HepG2 (cell line): ENCODE measurements around the gene CREG2. TPM values are rescaled to one million over a fixed set of nuclear protein-coding genes. Genes with fewer than 3 reads are reported as not detected.

Source experiments
- ATAC-seq: fragments of 200-7000 bp; cut with Tn5 transposase; 3 replicates; pipeline ENCODE4 v1.9.1; 2020; ENCODE audit warnings: mild to moderate bottlenecking, moderate library complexity
- BruUV-seq: library from RNA; stranded (reverse); fragments of 400-500 nt; replicated peaks from 2 replicates; lab custom pipeline; 2021; lab: Mats Ljungman, UMichigan
- CTCF ChIA-PET: fragments of 300-600 bp; formaldehyde crosslinking; extraction: SDS; loops from one replicate; lab custom pipeline; 2021; ENCODE audit warnings: low total read pairs, inconsistent platforms, low intra/inter-chr PET ratio; lab: Yijun Ruan, JAX
- POLR2A ChIA-PET: fragments of 350-600 bp; sonication (Branson Sonifier 250); formaldehyde crosslinking; loops from one replicate; lab custom pipeline; 2020; ENCODE audit warnings: antibody characterized with exemption, inconsistent platforms; lab: Yijun Ruan, JAX
- DNase-seq: peaks from one replicate; pipeline ENCODE4 v3.0.0-alpha.2; 2015; ENCODE audit warnings: low spot score
- FAIRE-seq: peaks from 3 replicates; lab custom pipeline; 2011; peaks lifted over from hg19 to GRCh38; lab: Jason Lieb, UNC
- H2AFZ ChIP-seq: one replicate; pipeline ENCODE4 v1.6.1; 2011; ENCODE audit warnings: low read length, inconsistent platforms
- H3K27ac ChIP-seq: fragments of 300-600 bp; 3 replicates; pipeline ENCODE4 v1.8.0; 2011; ENCODE audit warnings: mixed run types, mild to moderate bottlenecking, mixed read lengths, low read length, inconsistent platforms; ENCODE audit not compliant: insufficient read depth; ENCODE audit errors: extremely low read length
- H3K27me3 ChIP-seq, 2 experiments: fragments of 200-600 bp in 1 of 2; 2 replicates in 1 of 2; 3 replicates in 1 of 2; pipeline versions ENCODE4 v1.6.0 to v1.8.0; 2011; ENCODE audit warnings: low read length in 2 of 2, mild to moderate bottlenecking in 2 of 2, moderate library complexity in 2 of 2, inconsistent platforms in 1 of 2; ENCODE audit not compliant: insufficient read depth in 2 of 2, control insufficient read depth in 1 of 2
- H3K36me3 ChIP-seq, 2 experiments: fragments of 200-600 bp in 1 of 2; replicated peaks in 1 of 2; 2 replicates in 1 of 2; 3 replicates in 1 of 2; pipeline versions ENCODE4 v1.5.1 to v1.8.0; 2011; ENCODE audit warnings: low read length in 2 of 2, inconsistent platforms in 1 of 2; ENCODE audit not compliant: insufficient read depth in 2 of 2, control insufficient read depth in 1 of 2
- H3K4me1 ChIP-seq: 2 replicates; pipeline ENCODE4 v1.5.1; 2012; ENCODE audit warnings: low read length, inconsistent platforms; ENCODE audit not compliant: insufficient read depth
- H3K4me2 ChIP-seq: 2 replicates; pipeline ENCODE4 v1.6.0; 2011; ENCODE audit warnings: low read depth, low read length, inconsistent platforms
- H3K4me3 ChIP-seq, 3 experiments: fragments of 200-600 bp in 1 of 3; sonication (generic), shearing (Covaris generic) in 1 of 3; replicated peaks in 1 of 3; 2 replicates each; pipeline ENCODE4 v1.5.1; 2011 to 2016; ENCODE audit warnings: low read length in 3 of 3, inconsistent platforms in 2 of 3, low read depth in 2 of 3, mild to moderate bottlenecking in 2 of 3, control low read depth in 1 of 3, mixed read lengths in 1 of 3; ENCODE audit not compliant: insufficient read depth in 1 of 3
- H3K79me2 ChIP-seq: one replicate; pipeline ENCODE4 v1.6.1; 2011; ENCODE audit warnings: low read length, inconsistent platforms; ENCODE audit not compliant: insufficient read depth
- H3K9ac ChIP-seq: 2 replicates; pipeline ENCODE4 v1.6.0; 2011; ENCODE audit warnings: mild to moderate bottlenecking, low read depth, low read length, inconsistent platforms; ENCODE audit not compliant: insufficient read depth
- H3K9me3 ChIP-seq: 2 replicates; pipeline ENCODE4 v1.5.1; 2012; ENCODE audit warnings: mild to moderate bottlenecking, low read length
- H4K20me1 ChIP-seq: 2 replicates; pipeline ENCODE4 v1.6.0; 2011; ENCODE audit warnings: inconsistent platforms, mild to moderate bottlenecking, low read length, moderate library complexity; ENCODE audit not compliant: insufficient read depth
- ETV5 ChIP-seq: IDR thresholded peaks from 2 replicates; pipeline ENCODE4 v1.6.1; 2018; ENCODE audit warnings: missing biosample characterization, missing genetic modification reagents, inconsistent platforms, borderline replicate concordance
- MAFF ChIP-seq: IDR thresholded peaks from 2 replicates; pipeline ENCODE4 v1.6.1; 2011; ENCODE audit warnings: low read depth, low read length, improper control_type of control experiment
- MAFK ChIP-seq, 2 experiments: IDR thresholded peaks in 1 of 2; conservative IDR thresholded peaks in 1 of 2; 2 replicates each; pipeline ENCODE4 v1.6.1; 2011; ENCODE audit warnings: improper control_type of control experiment in 2 of 2, low read length in 2 of 2
- NFYC ChIP-seq: IDR thresholded peaks from 2 replicates; pipeline ENCODE4 v1.6.1; 2016; ENCODE audit warnings: missing genetic modification reagents, missing compliant biosample characterization
- PITX1 ChIP-seq: sonication (generic); formaldehyde crosslinking; IDR thresholded peaks from 2 replicates; pipeline ENCODE4 v1.5.1; 2020; ENCODE audit warnings: mild to moderate bottlenecking, missing genetic modification reagents
- SIN3A ChIP-seq: IDR thresholded peaks from 2 replicates; pipeline ENCODE4 v1.6.1; 2011; ENCODE audit warnings: low read depth, mild to moderate bottlenecking, control low read depth, low read length, borderline replicate concordance
- SMARCE1 ChIP-seq: fragments of 450-650 bp; IDR thresholded peaks from 2 replicates; pipeline ENCODE4 v1.6.1; 2017; ENCODE audit warnings: borderline replicate concordance
- SRSF1 ChIP-seq: fragments of 200-400 bp; formaldehyde crosslinking; optimal IDR thresholded peaks from 2 replicates; pipeline ENCODE3; 2017; ENCODE audit warnings: mild to moderate bottlenecking, low read depth, low read length, moderate library complexity
- ZBTB33 ChIP-seq: sonication (generic); formaldehyde crosslinking; IDR thresholded peaks from 2 replicates; pipeline ENCODE4 v1.4.0; 2020; ENCODE audit warnings: missing genetic modification reagents
- ZFP62 ChIP-seq: sonication (generic); formaldehyde crosslinking; IDR thresholded peaks from 2 replicates; pipeline ENCODE4 v1.4.0; 2020; ENCODE audit warnings: missing genetic modification reagents
- ZNF20 ChIP-seq: sonication (generic); formaldehyde crosslinking; IDR thresholded peaks from 2 replicates; pipeline ENCODE4 v1.4.0; 2020; ENCODE audit warnings: mild to moderate bottlenecking, moderate library complexity, missing genetic modification reagents
- ZNF33B ChIP-seq: sonication (generic); formaldehyde crosslinking; IDR thresholded peaks from 2 replicates; pipeline ENCODE4 v1.5.1; 2020; ENCODE audit warnings: mild to moderate bottlenecking, missing genetic modification reagents
- ZNF772 ChIP-seq: sonication (generic); formaldehyde crosslinking; IDR thresholded peaks from 2 replicates; pipeline ENCODE4 v1.5.0; 2020; ENCODE audit warnings: mild to moderate bottlenecking, missing genetic modification reagents
- whole genome bisulfite sequencing: methylation state at CpG from one replicate; pipeline ENCODE4 v1.1.6; 2017; ENCODE audit warnings: low lambda C conversion rate; 5-methylcytosine and 5-hydroxymethylcytosine counted together
- in situ Hi-C: cut with HindIII; loops from 2 replicates; pipeline ENCODE4 v1.10.0; 2017; ENCODE audit warnings: low pct_unique_long_range_greater_than_20kb; ENCODE audit not compliant: extremely low pct_ligation_motif_present
- intact Hi-C: fragments of 100-400 bp; cut with micrococcal nuclease; formaldehyde crosslinking; loops from one replicate; pipeline ENCODE4 v1.10.0; 2022; ENCODE audit not compliant: unreplicated experiment
- polyA plus RNA-seq, 8 experiments: library from polyadenylated mRNA; depleted of rRNA in 3 of 8; stranded (reverse) in 7 of 8; unstranded in 1 of 8; fragments of >200 nt; fragmentation: Illumina TruSeq in 4 of 8; extraction: Trizol in 4 of 8; gene quantifications; 2 replicates each; pipeline versions ENCODE4 v1.2.1 to v1.2.3, GENCODE V29; 2011 to 2016; ENCODE audit warnings: low read depth in 4 of 8, missing spikeins in 1 of 8, mixed read lengths in 1 of 8; ENCODE audit not compliant: insufficient read depth in 1 of 8
- total RNA-seq, 5 experiments: library from RNA; depleted of rRNA; stranded (reverse); fragments of >200 nt; fragmentation: Illumina TruSeq; extraction: Trizol; gene quantifications; 2 replicates each; pipeline ENCODE4 v1.2.3, GENCODE V29; 2016; ENCODE audit warnings: low read depth in 1 of 5
- TF ChIP-seq, protein P1 (sequence below): sonication (generic); formaldehyde crosslinking; IDR thresholded peaks from 2 replicates; pipeline ENCODE4 v1.4.0; 2020; ENCODE audit warnings: missing genetic modification reagents

CREG2 gene
- total and polyA plus RNA-seq, 2 of the 13 experiments (the other 11 are each of a cell fraction or from before 2014, with no cell fraction given): 0.18 to 0.26 TPM

- Histone ChIP-seq H3K9me3 (no peaks in the 10 kb centered on the region), H3K27me3 (peaks cover 3 to 58% of the 10 kb centered on the region in 2 experiments), H4K20me1 (no peaks in the 10 kb centered on the region), H3K4me1 (peaks cover 8% of the 10 kb centered on the region), H3K36me3 (no peaks in the 10 kb centered on the region), H3K4me2 (no peak overlapping the region), H3K79me2 (no peaks in the 10 kb centered on the region), H3K9ac (no peak overlapping the region), H2AFZ (no peak overlapping the region)
- DNase-seq: no peak
- in situ Hi-C loops: no loop called here
- ChIA-PET CTCF (no interaction called here), POLR2A (no interaction called here)
- FAIRE-seq: no peak
- no peak for ATAC-seq
- no TSS peak for BruUV-seq
- 78% methylated on average over 24 of the region's 24 CpGs for WGBS
- intact Hi-C loops: no loop called here
- peak; percentile 54; the same call in 1 of the 2 replicates for TF ChIP-seq ZBTB33 (CRISPR knock-in tag)
- no peak for TF ChIP-seq NFYC (CRISPR knock-in tag)
- peak; percentile 90 for TF ChIP-seq MAFF
- TF ChIP-seq MAFK (conservative IDR thresholded peaks at IDR 0.05 in 1 of 2, IDR thresholded peaks at IDR 0.05 in 1 of 2; ENCODE audit: low read length in 2 of 2): peak; percentile 88 to 95
- TF ChIP-seq, all 625 proteins: peak for 3
- no peak overlapping the region for H3K4me3 ChIP-seq
- H3K27ac ChIP-seq: no peak overlapping the region
These were observed 47.9 kb upstream of the CREG2 start for GRCh38 chr2:101435001-101435862.

DNA sequence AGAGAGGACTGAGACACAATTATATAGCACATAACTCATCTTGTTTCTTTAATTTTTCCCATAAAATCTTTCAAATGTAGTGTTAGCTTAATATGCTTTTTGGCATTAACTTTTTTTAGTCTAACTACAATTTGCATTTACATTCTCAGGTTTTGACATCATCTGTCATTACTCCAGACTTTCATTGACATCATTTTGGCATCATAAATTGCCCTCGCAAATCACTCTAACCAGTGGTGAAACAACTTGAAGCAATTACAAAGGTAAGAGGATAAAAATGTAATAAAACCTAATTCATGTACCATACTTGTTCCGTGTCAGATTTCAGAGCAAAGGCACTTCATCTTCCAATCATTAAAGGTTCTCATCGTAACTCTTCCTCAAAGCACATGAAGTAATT, 46.2 kb upstream of the CREG2 start:
- Histone ChIP-seq H4K20me1 (no peaks in the 10 kb centered on the region), H3K4me1 (no peaks in the 10 kb centered on the region), H3K4me2 (no peak overlapping the region), H3K9me3 (no peaks in the 10 kb centered on the region), H3K9ac (no peak overlapping the region), H3K27ac (no peak overlapping the region), H2AFZ (no peak overlapping the region), H3K79me2 (no peaks in the 10 kb centered on the region), H3K27me3 (peaks cover 7 to 71% of the 10 kb centered on the region in 2 experiments), H3K36me3 (no peaks in the 10 kb centered on the region), H3K4me3 (no peak overlapping the region)
- BruUV-seq: no TSS peak
- intact Hi-C loops (no loop called here), in situ Hi-C loops (no loop called here)
- CTCF ChIA-PET: no interaction called here
- POLR2A ChIA-PET: no interaction called here
- ATAC-seq: no peak
- FAIRE-seq: no peak
- 68% methylated on average over 3 of the region's 3 CpGs for WGBS
- DNase-seq: no peak
- no peak for TF ChIP-seq ZNF33B (CRISPR knock-in tag)
- no peak for TF ChIP-seq SRSF1
- TF ChIP-seq, protein P1, sequence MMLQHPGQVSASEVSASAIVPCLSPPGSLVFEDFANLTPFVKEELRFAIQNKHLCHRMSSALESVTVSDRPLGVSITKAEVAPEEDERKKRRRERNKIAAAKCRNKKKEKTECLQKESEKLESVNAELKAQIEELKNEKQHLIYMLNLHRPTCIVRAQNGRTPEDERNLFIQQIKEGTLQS (CRISPR knock-in tag): no peak
- no peak for TF ChIP-seq ZNF20 (CRISPR knock-in tag)
- no peak for TF ChIP-seq PITX1 (CRISPR knock-in tag)
- TF ChIP-seq SMARCE1: no peak
- TF ChIP-seq SIN3A: no peak
- TF ChIP-seq ZFP62 (CRISPR knock-in tag): no peak
- no peak for TF ChIP-seq ZNF772 (CRISPR knock-in tag)
- TF ChIP-seq ETV5: no peak
